BJ (cell line): Measurements from ENCODE around the gene NUMA1. TPM values are rescaled to one million over a fixed set of nuclear protein-coding genes. Genes with fewer than 3 reads are reported as not detected.

Source experiments
- CTCF ChIA-PET: fragments of 350-600 bp; formaldehyde crosslinking; extraction: SDS; loops from one replicate; lab custom pipeline; 2021; ENCODE audit warnings: antibody characterized with exemption, inconsistent platforms; lab: Yijun Ruan, JAX
- POLR2A ChIA-PET: fragments of 300-600 bp; sonication (Branson Sonifier 250); formaldehyde crosslinking; extraction: SDS; loops from one replicate; lab custom pipeline; 2021; ENCODE audit warnings: antibody characterized with exemption; lab: Charles Lee
- DNase-seq: peaks from one replicate; pipeline ENCODE4 v3.0.0-alpha.2; 2011; ENCODE audit warnings: low read depth
- H3K27me3 ChIP-seq: 2 replicates; pipeline ENCODE4 v1.6.0; 2011; ENCODE audit warnings: low read length; ENCODE audit not compliant: control insufficient read depth, insufficient read depth
- H3K36me3 ChIP-seq: 2 replicates; pipeline ENCODE4 v1.5.1; 2011; ENCODE audit warnings: low read length; ENCODE audit not compliant: control insufficient read depth, insufficient read depth
- H3K4me3 ChIP-seq: 2 replicates; pipeline ENCODE4 v1.5.1; 2011; ENCODE audit warnings: low read depth, mild to moderate bottlenecking, control low read depth, low read length
- polyA plus RNA-seq: library from polyadenylated mRNA; depleted of rRNA; stranded (reverse); fragments of >200 nt; gene quantifications from 2 replicates; pipeline ENCODE4 v1.2.3, GENCODE V29; 2011
- TF ChIP-seq, protein P1 (sequence below): IDR thresholded peaks from 2 replicates; pipeline ENCODE4 v1.5.1; 2011; ENCODE audit warnings: low read depth, mild to moderate bottlenecking, control low read depth, inconsistent platforms, low read length, moderate library complexity; ENCODE audit not compliant: insufficient read depth

Gene NUMA1
- polyA plus RNA-seq, 1 experiment = 120 TPM

DNA sequence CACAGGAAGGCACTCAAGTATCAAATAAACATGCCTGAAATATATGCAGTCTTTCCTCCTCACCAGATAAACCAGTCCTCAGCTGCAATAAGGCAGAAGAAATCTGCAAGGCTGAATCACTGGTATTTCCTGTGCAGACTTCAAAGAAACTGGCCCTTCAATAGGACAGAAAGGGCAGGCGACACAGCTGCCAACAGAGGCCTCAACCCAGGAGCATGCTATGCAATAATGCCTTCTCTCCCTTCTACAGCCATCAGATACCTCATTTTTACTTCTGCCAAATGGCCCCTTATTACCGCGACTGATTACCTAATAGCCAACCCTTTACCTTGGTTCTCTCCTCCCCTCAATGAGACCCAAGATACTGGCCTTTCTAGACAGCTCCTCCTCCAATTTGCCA, 8.0 kb downstream of the NUMA1 start:
- H3K27me3 ChIP-seq = no peaks in the 10 kb centered on the region
- CTCF ChIA-PET = interaction anchor here (0.6 to 2.5 kb wide), 6 partner anchors 15 to 772 kb away, joined by 3 to 14 read pairs (median 4); no protein-coding TSS in a partner anchor
- peak; percentile 26 for DNase-seq
- no peak overlapping the region for H3K4me3 ChIP-seq
- no peaks in the 10 kb centered on the region for H3K36me3 ChIP-seq
- TF ChIP-seq, protein P1, sequence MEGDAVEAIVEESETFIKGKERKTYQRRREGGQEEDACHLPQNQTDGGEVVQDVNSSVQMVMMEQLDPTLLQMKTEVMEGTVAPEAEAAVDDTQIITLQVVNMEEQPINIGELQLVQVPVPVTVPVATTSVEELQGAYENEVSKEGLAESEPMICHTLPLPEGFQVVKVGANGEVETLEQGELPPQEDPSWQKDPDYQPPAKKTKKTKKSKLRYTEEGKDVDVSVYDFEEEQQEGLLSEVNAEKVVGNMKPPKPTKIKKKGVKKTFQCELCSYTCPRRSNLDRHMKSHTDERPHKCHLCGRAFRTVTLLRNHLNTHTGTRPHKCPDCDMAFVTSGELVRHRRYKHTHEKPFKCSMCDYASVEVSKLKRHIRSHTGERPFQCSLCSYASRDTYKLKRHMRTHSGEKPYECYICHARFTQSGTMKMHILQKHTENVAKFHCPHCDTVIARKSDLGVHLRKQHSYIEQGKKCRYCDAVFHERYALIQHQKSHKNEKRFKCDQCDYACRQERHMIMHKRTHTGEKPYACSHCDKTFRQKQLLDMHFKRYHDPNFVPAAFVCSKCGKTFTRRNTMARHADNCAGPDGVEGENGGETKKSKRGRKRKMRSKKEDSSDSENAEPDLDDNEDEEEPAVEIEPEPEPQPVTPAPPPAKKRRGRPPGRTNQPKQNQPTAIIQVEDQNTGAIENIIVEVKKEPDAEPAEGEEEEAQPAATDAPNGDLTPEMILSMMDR = no peak
- POLR2A ChIA-PET = no interaction called here

DNA sequence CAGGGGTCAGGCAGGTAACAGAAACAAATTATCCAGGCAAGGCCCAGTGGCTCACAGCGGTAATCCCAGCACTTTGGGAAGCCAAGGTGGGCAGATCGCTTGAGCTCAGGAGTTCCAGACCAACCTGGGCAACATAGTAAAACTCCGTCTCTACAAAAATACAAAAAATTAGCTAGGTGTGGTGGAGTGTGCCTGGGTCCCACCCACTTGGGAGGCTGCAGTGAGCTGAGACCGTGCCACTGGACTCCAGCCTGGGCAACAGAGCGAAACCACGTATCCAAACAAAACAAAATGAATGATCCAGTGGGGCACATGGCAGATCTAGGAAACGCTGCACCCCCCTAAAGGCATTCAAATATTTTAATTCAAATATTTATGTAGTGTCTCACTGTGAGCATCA, 9.9 kb downstream of the NUMA1 start:
- no peak for DNase-seq
- Histone ChIP-seq H3K4me3 (no peak overlapping the region), H3K36me3 (no peaks in the 10 kb centered on the region), H3K27me3 (no peaks in the 10 kb centered on the region)
- TF ChIP-seq, protein P1 = no peak
- POLR2A ChIA-PET = no interaction called here
- CTCF ChIA-PET = interaction anchor here (1.0 to 2.6 kb wide), 3 partner anchors 31 to 74 kb away, joined by 3 to 10 read pairs (median 4); no protein-coding TSS in a partner anchor

DNA sequence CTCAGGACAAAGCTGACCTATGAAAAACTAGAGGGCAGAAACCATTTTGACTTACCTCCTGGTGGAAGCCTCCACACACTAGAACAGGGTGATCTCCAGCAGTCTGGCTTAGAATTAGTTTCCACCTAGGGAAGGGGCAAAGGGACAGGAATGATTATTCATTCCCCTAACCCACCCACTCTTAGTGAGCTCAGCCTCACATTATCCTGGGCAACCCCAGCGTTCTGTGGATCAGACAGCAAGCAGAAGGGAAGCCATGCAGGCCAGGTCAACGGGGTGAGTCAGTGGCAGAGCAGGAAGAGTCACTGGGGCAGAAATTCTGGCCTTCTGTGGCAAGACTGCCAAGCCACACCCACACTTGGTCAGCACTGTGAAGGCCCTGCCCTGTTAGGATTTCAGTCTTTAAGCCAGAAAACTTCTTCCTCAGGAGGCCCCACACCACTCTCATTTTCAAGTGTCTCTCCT, 10.5 kb downstream of the NUMA1 start:
- ChIA-PET CTCF (interaction anchor here (1.0 to 2.6 kb wide), 2 partner anchors 30 to 44 kb away, joined by 3 to 10 read pairs; no protein-coding TSS in a partner anchor), POLR2A (interaction anchor here (0.7 to 1.2 kb wide), 2 partner anchors 14 to 1835 kb away, joined by 3 read pairs; no protein-coding TSS in a partner anchor)
- TF ChIP-seq, protein P1 = no peak
- H3K27me3 ChIP-seq = no peaks in the 10 kb centered on the region
- H3K36me3 ChIP-seq = no peaks in the 10 kb centered on the region
- no peak overlapping the region for H3K4me3 ChIP-seq
- peak; percentile 67 for DNase-seq

DNA sequence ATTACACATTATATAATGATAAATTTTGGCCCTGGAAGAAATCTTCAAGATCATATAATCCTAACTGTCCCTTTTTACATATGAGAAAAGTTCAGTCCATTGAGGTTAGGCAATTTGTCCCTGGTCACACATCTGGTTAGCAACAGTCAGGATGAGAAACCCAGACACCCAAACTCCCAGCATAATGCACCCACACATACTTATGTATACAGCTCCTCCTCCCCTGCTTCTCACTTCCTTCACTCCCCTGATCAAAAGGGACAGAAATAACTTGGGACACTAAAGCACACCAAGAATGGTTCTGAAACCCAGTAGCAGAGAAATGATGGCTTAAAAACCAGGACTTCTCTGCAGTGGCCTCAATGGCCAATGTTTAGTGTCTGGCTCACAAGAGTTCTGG, 11.1 kb downstream of the NUMA1 start:
- DNase-seq = no peak
- POLR2A ChIA-PET = interaction anchor here (0.5 to 1.2 kb wide), 3 partner anchors 13 to 41 kb away, joined by 3 to 6 read pairs (median 3); no protein-coding TSS in a partner anchor
- Histone ChIP-seq H3K4me3 (no peak overlapping the region), H3K27me3 (no peaks in the 10 kb centered on the region), H3K36me3 (no peaks in the 10 kb centered on the region)
- TF ChIP-seq, protein P1 = no peak
- CTCF ChIA-PET = interaction anchor here (1.0 to 2.6 kb wide), 3 partner anchors 29 to 114 kb away, joined by 3 to 10 read pairs (median 4); no protein-coding TSS in a partner anchor

DNA sequence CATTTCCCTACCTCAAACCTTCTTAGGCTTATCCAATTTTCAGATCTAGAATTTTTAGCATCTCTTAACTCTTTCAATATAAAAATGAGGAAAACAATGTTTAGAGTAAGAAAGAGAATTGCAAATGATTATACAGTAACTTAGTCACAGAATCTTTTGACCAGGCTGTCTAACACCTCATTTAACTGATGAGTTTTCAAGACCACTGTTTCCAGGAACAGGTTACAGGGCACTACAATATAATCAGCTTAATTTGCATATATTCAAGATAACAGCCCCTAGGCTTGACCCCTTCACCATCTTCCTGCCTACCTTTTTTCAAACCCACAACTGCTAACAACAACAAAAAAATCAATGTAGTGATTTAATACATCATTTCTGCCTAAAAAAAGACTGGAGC, 12.7 kb downstream of the NUMA1 start:
- ChIA-PET CTCF (interaction anchor here (0.9 to 1.1 kb wide), 3 partner anchors 8 to 37 kb away, joined by 3 to 4 read pairs (median 3); no protein-coding TSS in a partner anchor), POLR2A (no interaction called here)

More for the DNA sequence above, 12.7 kb downstream of the NUMA1 start:
- Histone ChIP-seq H3K4me3 (no peak overlapping the region), H3K36me3 (no peaks in the 10 kb centered on the region; the same call in 1 of the 2 replicates), H3K27me3 (no peaks in the 10 kb centered on the region)
- TF ChIP-seq, protein P1 = no peak
- DNase-seq = no peak
